IMR-90 (cell line): ENCODE measurements around the gene ASXL3. TPM values are rescaled to one million over a fixed set of nuclear protein-coding genes. Genes with fewer than 3 reads are reported as not detected.

ENCODE experiments used
- ATAC-seq: fragments of 200-7000 bp; cut with Tn5 transposase; 2 replicates; pipeline ENCODE4 v1.9.1; 2020; ENCODE audit warnings: low read depth, mild to moderate bottlenecking, moderate library complexity
- BruUV-seq: library from RNA; stranded (reverse); fragments of 400-500 nt; replicated peaks from 2 replicates; lab custom pipeline; 2021; lab: Mats Ljungman, UMichigan
- CTCF ChIA-PET: fragments of 300-600 bp; formaldehyde crosslinking; extraction: SDS; loops from one replicate; lab custom pipeline; 2021; ENCODE audit warnings: antibody characterized with exemption; lab: Yijun Ruan, JAX
- POLR2A ChIA-PET: fragments of 300-600 bp; sonication (Branson Sonifier 250); formaldehyde crosslinking; loops from one replicate; lab custom pipeline; 2022; ENCODE audit warnings: antibody characterized with exemption; ENCODE audit not compliant: unreplicated experiment; lab: Charles Lee
- DNase-seq: peaks from one replicate; pipeline ENCODE4 v3.0.0; 2013
- H2AFZ ChIP-seq: replicated peaks from 2 replicates; pipeline ENCODE3; 2013; ENCODE audit warnings: low read length, mild to moderate bottlenecking; ENCODE audit not compliant: poor library complexity
- H2AK5ac ChIP-seq: 2 replicates; pipeline ENCODE4 v1.6.1; 2013; ENCODE audit warnings: low read depth, low read length, inconsistent platforms
- H2AK9ac ChIP-seq: replicated peaks from 2 replicates; pipeline ENCODE3; 2013; ENCODE audit warnings: mild to moderate bottlenecking, low read depth, low read length, moderate library complexity; ENCODE audit not compliant: poor library complexity
- H2BK120ac ChIP-seq: 2 replicates; pipeline ENCODE4 v1.6.1; 2013; ENCODE audit warnings: low read depth, low read length, inconsistent platforms
- H2BK15ac ChIP-seq: 3 replicates; pipeline ENCODE4 v1.6.1; 2013; ENCODE audit warnings: low read depth, low read length, inconsistent platforms
- H2BK20ac ChIP-seq: 2 replicates; pipeline ENCODE4 v1.6.1; 2013; ENCODE audit warnings: low read depth, mild to moderate bottlenecking, inconsistent platforms, low read length, moderate library complexity
- H2BK5ac ChIP-seq: 2 replicates; pipeline ENCODE4 v1.6.1; 2013; ENCODE audit warnings: mild to moderate bottlenecking, low read depth, low read length, inconsistent platforms; ENCODE audit not compliant: poor library complexity, severe bottlenecking
- H3K14ac ChIP-seq: replicated peaks from 2 replicates; pipeline ENCODE4 v1.6.1; 2013; ENCODE audit warnings: low read depth, low read length, inconsistent platforms
- H3K18ac ChIP-seq: 2 replicates; pipeline ENCODE4 v1.6.1; 2013; ENCODE audit warnings: low read depth, low read length, control low read depth
- H3K23ac ChIP-seq: 2 replicates; pipeline ENCODE4 v1.6.1; 2013; ENCODE audit warnings: low read depth, low read length, inconsistent platforms
- H3K27ac ChIP-seq: 2 replicates; pipeline ENCODE4 v1.5.1; 2013; ENCODE audit warnings: mild to moderate bottlenecking, control low read depth, low read length; ENCODE audit not compliant: insufficient read depth
- H3K27me3 ChIP-seq: 2 replicates; pipeline ENCODE4 v1.6.1; 2013; ENCODE audit warnings: low read length; ENCODE audit not compliant: control insufficient read depth, insufficient read depth
- H3K36me3 ChIP-seq: 2 replicates; pipeline ENCODE4 v1.6.1; 2013; ENCODE audit warnings: low read length, mixed read lengths; ENCODE audit not compliant: control insufficient read depth, insufficient read depth
- H3K4ac ChIP-seq: 2 replicates; pipeline ENCODE4 v1.6.1; 2013; ENCODE audit warnings: low read depth, low read length, inconsistent platforms
- H3K4me1 ChIP-seq: 2 replicates; pipeline ENCODE4 v1.6.1; 2013; ENCODE audit warnings: low read length, mixed read lengths; ENCODE audit not compliant: control insufficient read depth, insufficient read depth
- H3K4me2 ChIP-seq: 2 replicates; pipeline ENCODE4 v1.6.1; 2013; ENCODE audit warnings: low read depth, mild to moderate bottlenecking, control low read depth, low read length, moderate library complexity
- H3K4me3 ChIP-seq: 2 replicates; pipeline ENCODE4 v1.5.1; 2013; ENCODE audit warnings: low read depth, mild to moderate bottlenecking, control low read depth, low read length, moderate library complexity; ENCODE audit not compliant: insufficient read depth
- H3K56ac ChIP-seq: 2 replicates; pipeline ENCODE4 v1.6.1; 2013; ENCODE audit warnings: low read length, inconsistent platforms; ENCODE audit not compliant: insufficient read depth; ENCODE audit errors: extremely low read depth
- H3K79me1 ChIP-seq, 2 experiments: 2 replicates each; pipeline ENCODE4 v1.6.1; 2013; ENCODE audit warnings: low read length in 2 of 2, inconsistent platforms in 1 of 2, low read depth in 1 of 2
- H3K9ac ChIP-seq: 2 replicates; pipeline ENCODE4 v1.6.1; 2013; ENCODE audit warnings: low read depth, low read length, control low read depth
- H3K9me1 ChIP-seq: 2 replicates; pipeline ENCODE4 v1.6.1; 2013; ENCODE audit warnings: low read length, inconsistent platforms; ENCODE audit not compliant: insufficient read depth
- H3K9me3 ChIP-seq: 2 replicates; pipeline ENCODE4 v1.6.1; 2013; ENCODE audit warnings: low read length; ENCODE audit not compliant: control insufficient read depth, insufficient read depth
- H4K20me1 ChIP-seq: 2 replicates; pipeline ENCODE4 v1.6.1; 2013; ENCODE audit warnings: low read length, inconsistent platforms; ENCODE audit not compliant: insufficient read depth
- H4K5ac ChIP-seq: 2 replicates; pipeline ENCODE4 v1.6.1; 2013; ENCODE audit warnings: mild to moderate bottlenecking, low read depth, low read length, control low read depth
- H4K8ac ChIP-seq, 2 experiments: 2 replicates each; pipeline ENCODE4 v1.6.1; 2013; ENCODE audit warnings: low read depth in 2 of 2, low read length in 2 of 2, control low read depth in 1 of 2, inconsistent platforms in 1 of 2
- H4K91ac ChIP-seq: 2 replicates; pipeline ENCODE4 v1.6.1; 2013; ENCODE audit warnings: low read depth, low read length, inconsistent platforms; ENCODE audit not compliant: insufficient read depth
- BHLHE40 ChIP-seq: fragments of 150-350 bp; IDR thresholded peaks from 2 replicates; pipeline ENCODE4 v1.6.1; 2016; ENCODE audit warnings: mild to moderate bottlenecking, low read depth, low read length
- CEBPB ChIP-seq: IDR thresholded peaks from 2 replicates; pipeline ENCODE4 v1.6.1; 2012; ENCODE audit warnings: low read depth, low read length, improper control_type of control experiment
- CHD1 ChIP-seq: IDR thresholded peaks from 2 replicates; pipeline ENCODE4 v1.6.1; 2012; ENCODE audit warnings: low read depth, low read length, improper control_type of control experiment
- ELK1 ChIP-seq: fragments of 150-350 bp; IDR thresholded peaks from 2 replicates; pipeline ENCODE4 v1.6.1; 2016; ENCODE audit warnings: low read depth, mild to moderate bottlenecking, low read length, moderate library complexity, borderline replicate concordance
- FOS ChIP-seq: fragments of 150-350 bp; IDR thresholded peaks from 2 replicates; pipeline ENCODE4 v1.6.1; 2016; ENCODE audit warnings: low read depth, low read length
- MAZ ChIP-seq: IDR thresholded peaks from 2 replicates; pipeline ENCODE4 v1.6.1; 2012; ENCODE audit warnings: low read depth, mild to moderate bottlenecking, low read length, improper control_type of control experiment, moderate library complexity, borderline replicate concordance
- MXI1 ChIP-seq: IDR thresholded peaks from 2 replicates; pipeline ENCODE4 v1.6.1; 2012; ENCODE audit warnings: low read depth, mild to moderate bottlenecking, low read length, moderate library complexity, borderline replicate concordance
- POLR2A ChIP-seq: IDR thresholded peaks from 2 replicates; pipeline ENCODE4 v1.6.1; 2012; ENCODE audit warnings: mild to moderate bottlenecking, low read depth, low read length
- RAD21 ChIP-seq: IDR thresholded peaks from 2 replicates; pipeline ENCODE4 v1.6.1; 2012; ENCODE audit warnings: low read length, improper control_type of control experiment
- RCOR1 ChIP-seq: IDR thresholded peaks from 2 replicates; pipeline ENCODE4 v1.6.1; 2012; ENCODE audit warnings: mild to moderate bottlenecking, low read length, improper control_type of control experiment; ENCODE audit not compliant: insufficient replicate concordance
- RFX5 ChIP-seq: IDR thresholded peaks from 2 replicates; pipeline ENCODE4 v1.8.0; 2012; ENCODE audit warnings: low read depth, mild to moderate bottlenecking, low read length, moderate library complexity
- SMC3 ChIP-seq: fragments of 150-350 bp; IDR thresholded peaks from 2 replicates; pipeline ENCODE4 v1.6.1; 2016; ENCODE audit warnings: low read depth, mild to moderate bottlenecking, antibody characterized with exemption, low read length, moderate library complexity
- USF2 ChIP-seq: fragments of 150-350 bp; IDR thresholded peaks from 2 replicates; pipeline ENCODE4 v1.6.1; 2017; ENCODE audit warnings: mild to moderate bottlenecking, antibody characterized with exemption, low read length, low read depth
- WGBS, 2 experiments: methylation state at CpG; one replicate each; pipeline versions ENCODE4 v1.1.5 to v1.1.7; 2013; ENCODE audit warnings: missing lambda C conversion rate in 2 of 2; ENCODE audit not compliant: insufficient read length in 1 of 2; ENCODE audit errors: extremely low coverage in 2 of 2; 5-methylcytosine and 5-hydroxymethylcytosine counted together
- dilution Hi-C: fragments of 300-500 bp; cut with HindIII; formaldehyde crosslinking; loops from one replicate; pipeline ENCODE4 v1.14.3; 2018; ENCODE audit warnings: low sequenced_read_pairs; ENCODE audit not compliant: unreplicated experiment
- in situ Hi-C: fragments of 300-500 bp; cut with MboI; formaldehyde crosslinking; loops from 3 replicates; pipeline ENCODE4 v1.14.3; 2019; ENCODE audit warnings: low sequenced_read_pairs, inconsistent platforms, mixed read lengths
- intact Hi-C: fragments of 100-400 bp; cut with micrococcal nuclease; formaldehyde crosslinking; loops from 2 replicates; pipeline ENCODE4 v1.10.0; 2022
- polyA plus RNA-seq, 3 experiments: library from polyadenylated mRNA; depleted of rRNA; stranded (reverse); fragments of >200 nt; gene quantifications; 2 replicates each; pipeline ENCODE4 v1.2.3, GENCODE V29; 2012; ENCODE audit warnings: low replicate concordance in 1 of 3
- total RNA-seq: library from RNA; depleted of rRNA; stranded (reverse); fragments of >200 nt; gene quantifications from 2 replicates; pipeline ENCODE4 v1.2.3, GENCODE V29; 2012

Gene ASXL3
- total and polyA plus RNA-seq, 2 of the 4 experiments (the other 2 are of a cell fraction): 0.03 to 0.54 TPM

DNA sequence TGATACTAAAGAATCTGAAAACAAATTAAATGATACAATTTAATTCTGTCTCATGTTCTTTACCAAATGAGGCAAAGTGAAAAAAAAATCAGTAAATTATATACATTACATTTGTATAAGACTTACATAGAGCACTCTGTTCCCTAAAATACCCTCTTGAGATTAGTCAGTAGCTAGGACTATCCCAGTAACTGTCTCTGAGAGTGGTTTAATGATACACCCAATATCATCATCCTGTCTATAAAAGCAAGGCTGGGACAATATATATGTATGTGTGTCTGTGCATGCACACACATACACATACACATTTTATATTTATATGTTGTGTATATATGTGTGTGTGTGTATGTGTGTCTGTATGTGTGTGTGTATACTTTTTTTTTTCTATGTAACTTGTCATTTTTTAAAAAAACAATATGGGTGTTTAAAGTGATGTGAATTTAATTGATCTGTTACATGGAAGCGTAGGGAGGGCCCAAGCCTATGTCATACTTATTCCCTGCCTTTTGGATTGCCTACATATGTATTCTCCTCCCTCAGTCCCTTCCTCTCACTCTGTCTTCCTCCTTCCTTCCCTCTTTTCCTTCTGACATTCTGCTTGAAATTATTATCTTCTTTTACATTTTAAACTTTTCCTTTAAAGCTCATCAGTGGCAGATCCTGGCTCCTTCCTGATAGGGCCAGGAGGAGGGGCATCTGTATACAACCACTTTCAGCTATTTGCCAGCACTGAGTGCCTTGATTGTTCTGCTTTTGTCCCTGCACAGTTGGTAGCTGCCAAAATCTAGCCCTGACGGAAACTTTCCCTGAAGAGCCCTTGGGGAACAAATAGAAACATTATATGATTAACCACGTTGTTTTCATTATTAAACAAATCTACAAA lies 6.8 kb downstream of the ASXL3 start:
- no peak overlapping the region for H3K4me3 ChIP-seq
- no peak overlapping the region for H2BK15ac ChIP-seq
- no CpG with 5 or more reads among the region's 3 CpGs for WGBS, 2 experiments
- no peak overlapping the region for H4K5ac ChIP-seq
- no peak overlapping the region for H3K18ac ChIP-seq
- in situ Hi-C loops (no loop called here), dilution Hi-C loops (no loop called here), intact Hi-C loops (no loop called here)
- no peak overlapping the region for H4K91ac ChIP-seq
- no peak overlapping the region for H2BK5ac ChIP-seq
- no peaks in the 10 kb centered on the region for H3K36me3 ChIP-seq
- H2AK9ac ChIP-seq: no peak overlapping the region
- no peaks in the 10 kb centered on the region for H4K20me1 ChIP-seq
- H3K4me2 ChIP-seq: no peak overlapping the region
- no peak overlapping the region for H3K14ac ChIP-seq
- DNase-seq: no peak
- H3K27me3 ChIP-seq: no peaks in the 10 kb centered on the region; the same call in 1 of the 2 replicates
- no peaks in the 10 kb centered on the region for H3K79me1 ChIP-seq
- H3K56ac ChIP-seq: no peak overlapping the region
- no peaks in the 10 kb centered on the region for H3K9me3 ChIP-seq
- H3K27ac ChIP-seq: no peak overlapping the region
- H3K23ac ChIP-seq: no peak overlapping the region
- no peak overlapping the region for H4K8ac ChIP-seq
- no peaks in the 10 kb centered on the region for H3K4me1 ChIP-seq
- H2BK20ac ChIP-seq: no peak overlapping the region
- no peak overlapping the region for H2AFZ ChIP-seq
- H3K4ac ChIP-seq: no peak overlapping the region
- BruUV-seq: no TSS peak
- TF ChIP-seq POLR2A (no peak), CHD1 (no peak), FOS (no peak), BHLHE40 (no peak), MAZ (no peak), RAD21 (no peak), SMC3 (no peak), RCOR1 (no peak), ELK1 (no peak), CEBPB (no peak), MXI1 (no peak), USF2 (no peak), RFX5 (no peak)
- H2AK5ac ChIP-seq: no peak overlapping the region
- H3K9ac ChIP-seq: no peak overlapping the region
- ChIA-PET POLR2A (no interaction called here), CTCF (no interaction called here)
- ATAC-seq: no peak
- no peaks in the 10 kb centered on the region for H3K9me1 ChIP-seq
- H2BK120ac ChIP-seq: no peak overlapping the region
